WERI-Rb-1 (cell line): ENCODE data around the gene UTF1.

Experiments
- DNase-seq: peaks from one replicate; pipeline ENCODE4 v3.0.0-alpha.2; 2020
- H3K27ac ChIP-seq: fragments of 250-450 bp; sonication (Bioruptor Pico); 2 replicates; pipeline ENCODE4 v1.5.1; 2020; ENCODE audit warnings: mild to moderate bottlenecking, moderate library complexity
- H3K27me3 ChIP-seq: fragments of 250-450 bp; sonication (Bioruptor Pico); 2 replicates; pipeline ENCODE4 v1.5.1; 2021; ENCODE audit warnings: mild to moderate bottlenecking, low read depth, moderate library complexity; ENCODE audit not compliant: insufficient read depth, severe bottlenecking
- H3K36me3 ChIP-seq: fragments of 250-450 bp; sonication (Bioruptor Pico); 2 replicates; pipeline ENCODE4 v1.5.1; 2020; ENCODE audit warnings: mild to moderate bottlenecking, moderate library complexity
- H3K4me3 ChIP-seq: 2 replicates; pipeline ENCODE4 v1.5.1; 2011; ENCODE audit warnings: low read depth, mild to moderate bottlenecking, control low read depth, low read length
- H3K9me3 ChIP-seq: fragments of 250-450 bp; sonication (Bioruptor Pico); 2 replicates; pipeline ENCODE4 v1.5.1; 2021; ENCODE audit warnings: mild to moderate bottlenecking, moderate library complexity; ENCODE audit not compliant: severe bottlenecking
- CTCF ChIP-seq: IDR thresholded peaks from 2 replicates; pipeline ENCODE4 v1.5.1; 2011; ENCODE audit warnings: low read depth, mild to moderate bottlenecking, control low read depth, inconsistent platforms, low read length

UTF1 gene

DNA sequence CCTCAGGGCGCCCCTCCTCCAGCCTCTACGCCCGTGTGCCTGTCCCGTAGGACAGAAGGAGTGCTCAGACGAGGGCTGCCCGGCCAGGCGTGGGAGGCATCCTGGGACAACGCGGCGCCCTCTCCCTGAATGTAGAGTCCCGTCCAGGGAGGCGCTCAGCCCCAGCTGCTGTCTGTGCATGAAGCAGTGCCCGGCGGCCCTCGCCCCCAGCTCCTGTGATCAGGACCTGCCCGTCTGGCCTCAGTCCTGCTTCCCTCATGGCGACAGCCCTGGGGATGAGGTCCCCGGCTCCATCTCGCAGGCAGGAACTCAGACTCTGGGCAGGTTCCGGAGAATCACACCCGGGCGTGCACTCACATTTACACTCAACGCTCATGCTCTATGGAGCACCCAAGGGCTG is 24.9 kb upstream of the UTF1 start:
- no peak for TF ChIP-seq CTCF

GRCh38 chr10:133206356-133207040 is 23.5 kb upstream of the UTF1 start:
- H3K9me3 ChIP-seq, result no peaks in the 10 kb centered on the region
- no peaks in the 10 kb centered on the region for H3K36me3 ChIP-seq
- no peak overlapping the region for H3K4me3 ChIP-seq
- H3K27ac ChIP-seq, result no peak overlapping the region
- no peak for TF ChIP-seq CTCF
- no peak for DNase-seq
- no peaks in the 10 kb centered on the region for H3K27me3 ChIP-seq

More for the DNA sequence above, 24.9 kb upstream of the UTF1 start:
- Histone ChIP-seq H3K27ac (no peak overlapping the region), H3K27me3 (no peaks in the 10 kb centered on the region), H3K9me3 (no peaks in the 10 kb centered on the region), H3K4me3 (no peak overlapping the region), H3K36me3 (no peaks in the 10 kb centered on the region)
- no peak for DNase-seq

GRCh38 chr10:133207041-133207600 is 22.9 kb upstream of the UTF1 start:
- Histone ChIP-seq H3K4me3 (no peak overlapping the region), H3K36me3 (no peaks in the 10 kb centered on the region), H3K27me3 (no peaks in the 10 kb centered on the region), H3K27ac (no peak overlapping the region), H3K9me3 (no peaks in the 10 kb centered on the region)
- DNase-seq, result no peak
- no peak for TF ChIP-seq CTCF

DNA sequence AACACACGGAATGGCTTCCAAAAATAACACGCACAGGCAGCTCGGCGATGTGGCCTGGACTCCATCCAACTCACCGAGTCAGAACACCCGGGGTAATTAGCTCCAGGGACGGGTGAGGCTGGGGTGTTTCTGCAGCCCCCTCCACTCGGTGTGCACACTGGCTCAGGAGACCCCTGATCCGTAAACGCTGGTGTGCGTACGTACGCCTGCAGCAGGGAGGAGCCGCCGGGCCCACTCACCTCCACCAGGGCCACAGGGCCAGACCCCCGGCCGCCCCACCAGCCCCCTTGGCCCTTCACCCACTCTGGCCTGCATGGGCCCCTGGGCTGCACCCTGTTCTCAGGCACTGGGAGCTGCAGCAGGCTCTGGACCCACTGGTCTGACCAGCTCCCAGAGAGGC is 22.4 kb upstream of the UTF1 start:
- H3K27me3 ChIP-seq, result no peaks in the 10 kb centered on the region
- no peak overlapping the region for H3K4me3 ChIP-seq
- H3K9me3 ChIP-seq, result no peaks in the 10 kb centered on the region
- no peak for TF ChIP-seq CTCF
- H3K36me3 ChIP-seq, result no peaks in the 10 kb centered on the region
- H3K27ac ChIP-seq, result no peak overlapping the region
- no peak for DNase-seq

GRCh38 chr10:133208466-133208865 is 21.6 kb upstream of the UTF1 start:
- no peaks in the 10 kb centered on the region for H3K27me3 ChIP-seq
- H3K27ac ChIP-seq, result no peak overlapping the region
- H3K9me3 ChIP-seq, result no peaks in the 10 kb centered on the region
- TF ChIP-seq CTCF, result no peak
- no peaks in the 10 kb centered on the region for H3K36me3 ChIP-seq
- no peak for DNase-seq
- H3K4me3 ChIP-seq, result no peak overlapping the region

- Histone ChIP-seq H3K36me3 (no peaks in the 10 kb centered on the region), H3K27ac (no peak overlapping the region), H3K4me3 (no peak overlapping the region), H3K9me3 (no peaks in the 10 kb centered on the region), H3K27me3 (no peaks in the 10 kb centered on the region)
- no peak for TF ChIP-seq CTCF
- DNase-seq, result no peak
Observed at GRCh38 chr10:133209117-133209516, 20.9 kb upstream of the UTF1 start.
